Measurements from ENCODE around the gene GCN1. TPM values are rescaled to one million over a fixed set of nuclear protein-coding genes. Genes with fewer than 3 reads are reported as not detected.

Gene GCN1
- total and polyA plus RNA-seq, 10 of the 15 experiments (the other 5 are each of a cell fraction or from before 2014, with no cell fraction given), result 10.8 to 150 (median 58.3) TPM

DNA sequence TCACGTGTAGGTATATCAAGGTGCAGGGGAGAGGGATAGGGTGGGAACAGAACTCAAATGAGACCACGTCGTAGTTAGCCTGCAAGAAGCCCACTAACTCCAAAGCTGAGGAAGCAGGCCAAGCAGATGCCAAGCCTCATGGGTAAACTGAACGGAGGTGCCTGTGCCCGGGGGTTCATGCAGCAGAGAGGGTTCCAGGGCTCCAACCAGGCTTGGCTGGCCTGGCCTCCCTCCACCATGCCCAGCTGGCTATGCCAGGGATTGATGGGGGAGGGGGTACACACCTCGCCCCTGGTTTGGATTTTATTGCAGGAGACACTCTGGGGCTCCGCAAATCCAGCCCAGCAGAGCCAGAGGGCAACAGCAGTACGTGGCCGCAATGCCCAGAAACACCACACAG, 43.7 kb upstream of the GCN1 start:
- Histone ChIP-seq H3K79me2 (ENCODE audit: control insufficient read depth, insufficient read depth, low read length) (no peaks in the 10 kb centered on the region), H3K4me2 (ENCODE audit: control insufficient read depth, insufficient read depth) (no peak overlapping the region), H3K4me1 (ENCODE audit: control insufficient read depth, insufficient read depth, low read length) (no peaks in the 10 kb centered on the region), H4K20me1 (ENCODE audit: control insufficient read depth, insufficient read depth) (no peaks in the 10 kb centered on the region), H3K9me3 (replicated peaks; ENCODE audit: control insufficient read depth, insufficient read depth, low read length) (no peaks in the 10 kb centered on the region), H3K27ac (ENCODE audit: control insufficient read depth, insufficient read depth) (no peak overlapping the region), H3K27me3 (replicated peaks in 1 of 2; ENCODE audit: control insufficient read depth in 2 of 2, insufficient read depth in 2 of 2, low read length in 1 of 2) (no peaks in the 10 kb centered on the region; a peak in 1 of 4 replicates), H3K36me3 (ENCODE audit: control insufficient read depth in 2 of 2, insufficient read depth in 2 of 2, low read length in 1 of 2) (no peaks in the 10 kb centered on the region), H2AFZ (ENCODE audit: control insufficient read depth, low read depth, low read length) (no peak overlapping the region), H3K4me3 (no peak overlapping the region), H3K9ac (ENCODE audit: control insufficient read depth, insufficient read depth, low read length) (no peak overlapping the region)
- CTCF ChIA-PET, result interaction anchor here (1.1 to 6.3 kb wide), 3 partner anchors 10 to 32 kb away, joined by 4 to 55 read pairs (median 47); partner anchors contain the start of gene PXN
- RAD21 ChIA-PET (ENCODE audit: unreplicated experiment), result interaction anchor here (3.1 kb wide), 1 partner anchor 10 kb away, joined by 18 read pairs; no protein-coding TSS in a partner anchor
- intact Hi-C loops (cut with micrococcal nuclease; ENCODE audit: unreplicated experiment), result no loop called here
- no peak for FAIRE-seq
- no TSS peak for BruUV-seq (replicated peaks)
- DNase-seq (ENCODE audit: low read depth, low spot score), result no peak
- SMC1A ChIA-PET (ENCODE audit: uncharacterized antibody, unreplicated experiment), result interaction anchor here (5.5 kb wide), 1 partner anchor 11 kb away, joined by 28 read pairs; no protein-coding TSS in a partner anchor
- TF ChIP-seq, protein P1, sequence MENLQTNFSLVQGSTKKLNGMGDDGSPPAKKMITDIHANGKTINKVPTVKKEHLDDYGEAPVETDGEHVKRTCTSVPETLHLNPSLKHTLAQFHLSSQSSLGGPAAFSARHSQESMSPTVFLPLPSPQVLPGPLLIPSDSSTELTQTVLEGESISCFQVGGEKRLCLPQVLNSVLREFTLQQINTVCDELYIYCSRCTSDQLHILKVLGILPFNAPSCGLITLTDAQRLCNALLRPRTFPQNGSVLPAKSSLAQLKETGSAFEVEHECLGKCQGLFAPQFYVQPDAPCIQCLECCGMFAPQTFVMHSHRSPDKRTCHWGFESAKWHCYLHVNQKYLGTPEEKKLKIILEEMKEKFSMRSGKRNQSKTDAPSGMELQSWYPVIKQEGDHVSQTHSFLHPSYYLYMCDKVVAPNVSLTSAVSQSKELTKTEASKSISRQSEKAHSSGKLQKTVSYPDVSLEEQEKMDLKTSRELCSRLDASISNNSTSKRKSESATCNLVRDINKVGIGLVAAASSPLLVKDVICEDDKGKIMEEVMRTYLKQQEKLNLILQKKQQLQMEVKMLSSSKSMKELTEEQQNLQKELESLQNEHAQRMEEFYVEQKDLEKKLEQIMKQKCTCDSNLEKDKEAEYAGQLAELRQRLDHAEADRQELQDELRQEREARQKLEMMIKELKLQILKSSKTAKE (IDR thresholded peaks at IDR 0.05; ENCODE audit: low read depth, poor library complexity, severe bottlenecking), result no peak
- no peak for ATAC-seq
- POLR2A ChIA-PET, result no interaction called here
- 63% methylated on average over 7 of the region's 9 CpGs for WGBS (ENCODE audit: insufficient coverage, insufficient replicate concordance, low lambda C conversion rate, missing lambda C conversion rate)
- in situ Hi-C loops (cut with MboI), result no loop called here

DNA sequence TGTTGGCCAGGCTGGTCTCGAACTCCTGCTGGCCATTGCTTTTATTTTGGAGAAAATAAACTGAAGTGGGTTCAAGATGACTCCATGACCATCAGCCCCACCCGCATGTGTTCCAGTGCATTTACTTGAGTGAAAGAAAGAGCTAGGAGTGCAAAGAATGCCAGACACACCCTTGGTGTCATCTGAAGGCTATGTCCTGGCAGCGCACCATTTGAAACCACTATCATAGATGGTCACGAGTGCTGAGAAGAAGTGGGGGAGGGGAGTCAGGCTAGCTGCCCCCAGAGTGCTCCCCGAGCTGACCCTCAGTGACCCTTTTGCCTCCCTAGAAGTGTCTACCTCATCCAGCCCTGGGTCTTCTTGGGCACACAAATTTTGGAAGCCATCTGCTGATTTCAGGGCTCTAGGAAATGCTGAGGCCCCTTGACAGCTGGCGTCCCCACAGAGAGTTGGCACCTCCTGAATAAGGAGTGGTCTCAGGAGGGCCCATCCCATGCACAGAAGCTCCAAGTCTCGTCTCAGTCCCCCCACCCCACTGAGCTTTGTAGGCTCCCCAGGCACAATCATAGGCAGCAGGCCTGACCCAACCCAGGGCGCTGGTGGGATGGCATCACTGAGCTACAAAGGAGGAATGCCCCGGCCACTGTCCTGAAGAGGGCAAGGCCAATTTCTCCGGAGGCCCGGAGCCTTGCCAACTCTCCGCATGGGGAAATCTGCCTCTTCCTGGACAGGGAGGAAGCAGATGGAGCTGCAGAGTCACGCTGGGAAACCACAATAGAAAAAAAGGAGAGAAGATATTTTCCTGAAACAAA, 43.1 kb upstream of the GCN1 start:
- Histone ChIP-seq H3K27ac (ENCODE audit: control insufficient read depth, insufficient read depth) (no peak overlapping the region), H3K4me3 (no peak overlapping the region), H3K4me2 (ENCODE audit: control insufficient read depth, insufficient read depth) (no peak overlapping the region), H3K4me1 (ENCODE audit: control insufficient read depth, insufficient read depth, low read length) (no peaks in the 10 kb centered on the region), H3K36me3 (ENCODE audit: control insufficient read depth in 2 of 2, insufficient read depth in 2 of 2, low read length in 1 of 2) (no peaks in the 10 kb centered on the region), H3K27me3 (replicated peaks in 1 of 2; ENCODE audit: control insufficient read depth in 2 of 2, insufficient read depth in 2 of 2, low read length in 1 of 2) (no peaks in the 10 kb centered on the region; a peak in 1 of 4 replicates), H3K79me2 (ENCODE audit: control insufficient read depth, insufficient read depth, low read length) (no peaks in the 10 kb centered on the region), H3K9ac (ENCODE audit: control insufficient read depth, insufficient read depth, low read length) (no peak overlapping the region), H3K9me3 (replicated peaks; ENCODE audit: control insufficient read depth, insufficient read depth, low read length) (no peaks in the 10 kb centered on the region), H2AFZ (ENCODE audit: control insufficient read depth, low read depth, low read length) (no peak overlapping the region), H4K20me1 (ENCODE audit: control insufficient read depth, insufficient read depth) (no peaks in the 10 kb centered on the region)
- SMC1A ChIA-PET (ENCODE audit: uncharacterized antibody, unreplicated experiment), result interaction anchor here (5.5 kb wide), 1 partner anchor 10 kb away, joined by 28 read pairs; no protein-coding TSS in a partner anchor
- WGBS (ENCODE audit: insufficient coverage, insufficient replicate concordance, low lambda C conversion rate, missing lambda C conversion rate), result 27% methylated on average over 13 of the region's 13 CpGs
- CTCF ChIA-PET, result interaction anchor here (0.6 to 6.3 kb wide), 5 partner anchors 9 to 36 kb away, joined by 3 to 55 read pairs (median 13); partner anchors contain the start of genes PXN and RPLP0
- BruUV-seq (replicated peaks), result no TSS peak
- RAD21 ChIA-PET (ENCODE audit: unreplicated experiment), result interaction anchor here (2.5 to 3.1 kb wide), 2 partner anchors 10 to 25 kb away, joined by 9 to 18 read pairs; no protein-coding TSS in a partner anchor
- ATAC-seq (no peak), FAIRE-seq (no peak), DNase-seq (ENCODE audit: low read depth, low spot score) (no peak)
- in situ Hi-C loops (cut with MboI) (no loop called here), intact Hi-C loops (cut with micrococcal nuclease; ENCODE audit: unreplicated experiment) (no loop called here)
- POLR2A ChIA-PET, result no interaction called here
- TF ChIP-seq KLF5 (IDR thresholded peaks at IDR 0.05; ENCODE audit: partially characterized antibody), result no peak
- no peak for TF ChIP-seq ESRRA (IDR thresholded peaks at IDR 0.05; ENCODE audit: low read length)
- TF ChIP-seq, protein P2, sequence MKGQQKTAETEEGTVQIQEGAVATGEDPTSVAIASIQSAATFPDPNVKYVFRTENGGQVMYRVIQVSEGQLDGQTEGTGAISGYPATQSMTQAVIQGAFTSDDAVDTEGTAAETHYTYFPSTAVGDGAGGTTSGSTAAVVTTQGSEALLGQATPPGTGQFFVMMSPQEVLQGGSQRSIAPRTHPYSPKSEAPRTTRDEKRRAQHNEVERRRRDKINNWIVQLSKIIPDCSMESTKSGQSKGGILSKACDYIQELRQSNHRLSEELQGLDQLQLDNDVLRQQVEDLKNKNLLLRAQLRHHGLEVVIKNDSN (IDR thresholded peaks at IDR 0.05; ENCODE audit: borderline replicate concordance, extremely low read length, insufficient read depth, low read depth, low read length), result no peak
- no peak for TF ChIP-seq HDAC2 (IDR thresholded peaks at IDR 0.05)
- no peak for TF ChIP-seq JUND (IDR thresholded peaks at IDR 0.05; ENCODE audit: low read depth, low read length)
- no peak for TF ChIP-seq MXI1 (IDR thresholded peaks at IDR 0.05; ENCODE audit: low read depth, low read length)
- TF ChIP-seq, protein P3, sequence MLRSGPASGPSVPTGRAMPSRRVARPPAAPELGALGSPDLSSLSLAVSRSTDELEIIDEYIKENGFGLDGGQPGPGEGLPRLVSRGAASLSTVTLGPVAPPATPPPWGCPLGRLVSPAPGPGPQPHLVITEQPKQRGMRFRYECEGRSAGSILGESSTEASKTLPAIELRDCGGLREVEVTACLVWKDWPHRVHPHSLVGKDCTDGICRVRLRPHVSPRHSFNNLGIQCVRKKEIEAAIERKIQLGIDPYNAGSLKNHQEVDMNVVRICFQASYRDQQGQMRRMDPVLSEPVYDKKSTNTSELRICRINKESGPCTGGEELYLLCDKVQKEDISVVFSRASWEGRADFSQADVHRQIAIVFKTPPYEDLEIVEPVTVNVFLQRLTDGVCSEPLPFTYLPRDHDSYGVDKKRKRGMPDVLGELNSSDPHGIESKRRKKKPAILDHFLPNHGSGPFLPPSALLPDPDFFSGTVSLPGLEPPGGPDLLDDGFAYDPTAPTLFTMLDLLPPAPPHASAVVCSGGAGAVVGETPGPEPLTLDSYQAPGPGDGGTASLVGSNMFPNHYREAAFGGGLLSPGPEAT (IDR thresholded peaks at IDR 0.05; ENCODE audit: low read depth), result no peak
- no peak for TF ChIP-seq POU2F2 (IDR thresholded peaks at IDR 0.05; ENCODE audit: borderline replicate concordance, low read depth, low read length)
